Upper lobe of left lung (tissue), 4 donors: ENCODE data around the gene SERPINB6.
A peak's percentile ranks its signal among the peaks of the same experiment; 100 is the strongest.

Experiments used
- POLR2A ChIP-seq, 4 donors: fragments of 450-650 bp; IDR thresholded peaks; one replicate each; pipeline ENCODE4 v1.5.1; 2016 to 2017; ENCODE audit warnings: antibody characterized with exemption in 4 of 4, mild to moderate bottlenecking in 2 of 4
- POLR2AphosphoS5 ChIP-seq, 2 donors: sonication (generic); formaldehyde crosslinking; IDR thresholded peaks; one replicate each; pipeline ENCODE4 v1.5.1; 2017; ENCODE audit warnings: antibody characterized with exemption in 2 of 2
- TF ChIP-seq, protein P1 (sequence below), 6 experiments: fragments of 450-650 bp in 4 of 6; fragments of 200-600 bp in 2 of 6; sonication (generic) in 2 of 6; IDR thresholded peaks; one replicate each; pipeline ENCODE4 v1.5.1; 2016 to 2019; ENCODE audit warnings: antibody characterized with exemption in 6 of 6

DNA sequence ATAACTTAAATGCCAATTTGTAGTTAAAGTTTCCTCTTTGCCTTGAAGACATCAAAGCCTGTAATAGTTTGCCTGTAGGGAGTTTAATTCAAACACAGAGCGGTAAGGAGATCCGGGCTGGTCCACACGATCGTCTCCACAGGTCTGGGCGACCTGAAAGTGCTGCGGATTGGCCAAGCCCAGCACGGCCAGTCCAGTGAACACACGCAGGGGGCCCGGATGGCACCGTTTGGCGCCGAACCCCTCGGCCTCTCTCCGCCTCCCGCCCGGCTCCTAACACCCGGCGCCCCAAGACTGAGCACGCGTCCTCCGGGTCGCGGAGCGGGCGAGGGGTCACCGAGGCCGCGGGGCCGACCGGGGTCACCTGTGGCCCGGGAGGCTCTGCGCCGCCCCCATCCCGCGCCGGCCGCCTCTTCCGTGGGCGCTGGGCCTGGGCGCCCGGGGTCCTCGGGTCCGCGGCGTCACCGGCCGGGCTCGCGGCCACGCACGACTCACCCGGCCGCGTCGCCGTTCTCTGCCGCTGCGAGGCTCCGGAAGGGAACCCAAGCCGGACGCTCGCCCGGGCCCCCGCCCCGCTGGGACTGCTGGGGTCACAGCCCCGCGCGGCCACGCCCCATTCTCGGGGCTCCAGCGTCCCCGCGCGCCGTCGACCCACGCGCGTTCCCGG is 481 bp downstream of the SERPINB6 start:
- TF ChIP-seq, protein P1, sequence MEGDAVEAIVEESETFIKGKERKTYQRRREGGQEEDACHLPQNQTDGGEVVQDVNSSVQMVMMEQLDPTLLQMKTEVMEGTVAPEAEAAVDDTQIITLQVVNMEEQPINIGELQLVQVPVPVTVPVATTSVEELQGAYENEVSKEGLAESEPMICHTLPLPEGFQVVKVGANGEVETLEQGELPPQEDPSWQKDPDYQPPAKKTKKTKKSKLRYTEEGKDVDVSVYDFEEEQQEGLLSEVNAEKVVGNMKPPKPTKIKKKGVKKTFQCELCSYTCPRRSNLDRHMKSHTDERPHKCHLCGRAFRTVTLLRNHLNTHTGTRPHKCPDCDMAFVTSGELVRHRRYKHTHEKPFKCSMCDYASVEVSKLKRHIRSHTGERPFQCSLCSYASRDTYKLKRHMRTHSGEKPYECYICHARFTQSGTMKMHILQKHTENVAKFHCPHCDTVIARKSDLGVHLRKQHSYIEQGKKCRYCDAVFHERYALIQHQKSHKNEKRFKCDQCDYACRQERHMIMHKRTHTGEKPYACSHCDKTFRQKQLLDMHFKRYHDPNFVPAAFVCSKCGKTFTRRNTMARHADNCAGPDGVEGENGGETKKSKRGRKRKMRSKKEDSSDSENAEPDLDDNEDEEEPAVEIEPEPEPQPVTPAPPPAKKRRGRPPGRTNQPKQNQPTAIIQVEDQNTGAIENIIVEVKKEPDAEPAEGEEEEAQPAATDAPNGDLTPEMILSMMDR (IDR thresholded peaks at IDR 0.05) = peak in 2 of 6 experiments; percentile 15 to 38
- TF ChIP-seq POLR2AphosphoS5 (IDR thresholded peaks at IDR 0.05) (no peak), POLR2A (IDR thresholded peaks at IDR 0.05) (peak in 3 of 4 donors; percentile 50 to 78 (median 62))
